NCI-H1436 treated with DMSO at 0.1 percent for 48 hours (cell line): ENCODE data around the gene TOR2A.

Experiments
- DNase-seq: peaks from one replicate; lab custom pipeline; 2025; lab: John Stamatoyannopoulos, UW

Gene TOR2A

GRCh38 chr9:127720031-127720864, 14.8 kb downstream of the TOR2A start:
- no peak for DNase-seq

- DNase-seq: no peak
Measured at GRCh38 chr9:127717766-127718165, 17.3 kb downstream of the TOR2A start.

GRCh38 chr9:127716412-127716811, 18.7 kb downstream of the TOR2A start:
- DNase-seq: no peak

- DNase-seq: peak; percentile 37
Measured at GRCh38 chr9:127715470-127716337, 19.4 kb downstream of the TOR2A start, which contains the start of the genes PTRH1 and TTC16. TSS of gene PTRH1 (minus strand) at chr9:127715663. CDS start at chr9:127715639, 24 bp downstream. TSS of gene TTC16 (plus strand) at chr9:127716079. CDS start at chr9:127716146, 67 bp downstream.

- no peak for DNase-seq
Measured at GRCh38 chr9:127714951-127715469, 20.1 kb downstream of the TOR2A start.

- no peak for DNase-seq
Measured at GRCh38 chr9:127714020-127714750, 20.9 kb downstream of the TOR2A start.

- DNase-seq: no peak
Measured at GRCh38 chr9:127712867-127713266, 22.2 kb downstream of the TOR2A start.

GRCh38 chr9:127712371-127712770, 22.7 kb downstream of the TOR2A start:
- no peak for DNase-seq

GRCh38 chr9:127711831-127712274, 23.2 kb downstream of the TOR2A start:
- no peak for DNase-seq

- no peak for DNase-seq
Measured at GRCh38 chr9:127711226-127711701, 23.8 kb downstream of the TOR2A start.

GRCh38 chr9:127710204-127710783, 24.8 kb downstream of the TOR2A start:
- DNase-seq: no peak

- no peak for DNase-seq
Measured at GRCh38 chr9:127708952-127709587, 26.0 kb downstream of the TOR2A start.

GRCh38 chr9:127707766-127708165, 27.3 kb downstream of the TOR2A start:
- DNase-seq: no peak

GRCh38 chr9:127706836-127707241, 28.3 kb downstream of the TOR2A start, which contains the start of gene CFAP157:
TSS of gene CFAP157 (plus strand) at chr9:127706988. CDS start at chr9:127707032, 44 bp downstream.
- DNase-seq: no peak

GRCh38 chr9:127705577-127706379, 29.3 kb downstream of the TOR2A start:
- DNase-seq: no peak

GRCh38 chr9:127703289-127703946, 31.7 kb downstream of the TOR2A start:
- no peak for DNase-seq

GRCh38 chr9:127700594-127701255, 34.4 kb downstream of the TOR2A start:
- no peak for DNase-seq

GRCh38 chr9:127700140-127700539, 35.0 kb downstream of the TOR2A start:
- no peak for DNase-seq
